ENCODE data around the gene CAMK1D.

DNA sequence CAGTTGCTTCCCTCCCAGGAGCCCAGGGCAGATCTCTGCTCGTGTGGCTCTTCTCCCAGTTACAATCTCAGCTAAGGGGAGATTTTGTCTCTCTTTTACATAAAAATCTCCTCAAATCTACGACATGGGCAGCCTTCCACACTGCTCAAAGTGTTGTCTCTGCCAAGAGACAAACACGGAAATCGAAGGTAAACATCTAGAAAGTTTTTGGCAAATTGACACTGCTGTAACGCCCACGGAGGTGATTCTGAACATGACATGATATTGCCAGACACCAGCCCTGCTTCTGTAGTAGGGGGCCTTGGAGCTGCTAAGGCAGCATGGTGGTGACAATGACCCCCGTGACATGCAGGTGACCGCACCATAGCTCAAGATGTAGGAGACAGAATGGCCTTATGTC lies 523.8 kb downstream of the CAMK1D start:
- TF ChIP-seq, protein P1, sequence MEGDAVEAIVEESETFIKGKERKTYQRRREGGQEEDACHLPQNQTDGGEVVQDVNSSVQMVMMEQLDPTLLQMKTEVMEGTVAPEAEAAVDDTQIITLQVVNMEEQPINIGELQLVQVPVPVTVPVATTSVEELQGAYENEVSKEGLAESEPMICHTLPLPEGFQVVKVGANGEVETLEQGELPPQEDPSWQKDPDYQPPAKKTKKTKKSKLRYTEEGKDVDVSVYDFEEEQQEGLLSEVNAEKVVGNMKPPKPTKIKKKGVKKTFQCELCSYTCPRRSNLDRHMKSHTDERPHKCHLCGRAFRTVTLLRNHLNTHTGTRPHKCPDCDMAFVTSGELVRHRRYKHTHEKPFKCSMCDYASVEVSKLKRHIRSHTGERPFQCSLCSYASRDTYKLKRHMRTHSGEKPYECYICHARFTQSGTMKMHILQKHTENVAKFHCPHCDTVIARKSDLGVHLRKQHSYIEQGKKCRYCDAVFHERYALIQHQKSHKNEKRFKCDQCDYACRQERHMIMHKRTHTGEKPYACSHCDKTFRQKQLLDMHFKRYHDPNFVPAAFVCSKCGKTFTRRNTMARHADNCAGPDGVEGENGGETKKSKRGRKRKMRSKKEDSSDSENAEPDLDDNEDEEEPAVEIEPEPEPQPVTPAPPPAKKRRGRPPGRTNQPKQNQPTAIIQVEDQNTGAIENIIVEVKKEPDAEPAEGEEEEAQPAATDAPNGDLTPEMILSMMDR (IDR thresholded peaks at IDR 0.05; ENCODE audit: low read length), result no peak
- no peak for TF ChIP-seq EZH2phosphoT487 (IDR thresholded peaks at IDR 0.05; ENCODE audit: low read length)
- no peak for TF ChIP-seq EZH2 (optimal IDR thresholded peaks at IDR 0.05; ENCODE audit: low read depth, low read length)
